Activated T-cell treated with anti-CD3 and anti-CD28 coated beads, Interleukin-2, amount 50 U/mL, for 1 hour (primary cell): ENCODE data around the gene EDA.
"Not testable (repeated sequence)": the region's sequence is repeated elsewhere in the genome, so short reads cannot be mapped to it uniquely, and the experiment has no call there.

Source experiments
- DNase-seq: peaks from one replicate; pipeline ENCODE4 v3.0.0-alpha.2; 2020

EDA gene

DNA sequence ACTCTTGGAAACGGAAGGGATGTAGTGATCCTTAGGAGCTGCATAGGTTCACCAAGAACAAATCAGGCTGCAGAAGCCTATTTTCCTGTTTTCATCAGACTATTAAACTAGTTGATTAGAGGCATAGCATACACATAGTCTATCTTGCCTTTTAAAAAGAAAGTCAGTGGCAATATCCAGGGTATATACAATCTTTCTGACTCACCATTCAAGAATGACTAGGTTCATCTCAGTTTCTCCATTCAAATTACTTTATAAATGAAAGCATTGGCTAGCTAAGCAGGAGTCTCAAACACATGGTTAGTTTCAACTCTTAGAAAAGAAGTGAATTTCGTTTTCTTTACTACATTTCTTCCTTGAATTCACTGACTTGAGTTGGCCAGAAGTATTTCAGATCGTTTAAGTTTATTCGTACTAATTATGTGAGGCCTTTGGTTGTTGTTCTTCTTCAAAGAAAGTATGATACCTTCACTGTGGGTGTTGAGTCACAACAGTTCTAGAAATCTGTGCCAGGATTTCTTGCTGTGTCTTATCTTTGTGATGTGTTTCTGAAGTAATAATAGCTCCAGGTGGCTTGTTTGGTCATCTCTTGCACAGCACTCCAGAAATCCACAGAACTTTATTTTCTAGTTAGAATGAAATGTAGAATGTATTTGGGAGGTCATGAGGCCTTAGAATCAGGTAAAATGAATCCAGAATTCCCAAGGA, 345.6 kb downstream of the EDA start:
- DNase-seq, result no peak

DNA sequence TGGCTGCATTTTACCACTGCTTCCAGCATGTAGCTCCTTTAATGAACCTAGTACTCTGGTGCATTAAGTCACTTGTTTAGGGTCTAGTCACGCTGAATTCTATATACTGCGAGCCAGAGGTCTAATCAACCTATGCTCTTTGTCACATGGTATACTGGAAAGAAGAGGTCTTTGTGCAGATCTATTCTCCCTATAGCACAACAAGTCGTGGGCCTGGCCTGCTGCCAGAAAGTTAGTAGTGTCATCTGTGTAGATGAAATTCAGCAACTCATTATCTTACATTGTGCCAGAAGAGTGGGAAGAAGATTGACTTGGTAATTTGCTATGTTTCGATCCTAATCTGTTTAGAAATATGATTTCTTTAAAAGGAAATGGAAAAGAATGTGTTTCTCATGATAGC, 353.0 kb downstream of the EDA start:
- no peak for DNase-seq

DNA sequence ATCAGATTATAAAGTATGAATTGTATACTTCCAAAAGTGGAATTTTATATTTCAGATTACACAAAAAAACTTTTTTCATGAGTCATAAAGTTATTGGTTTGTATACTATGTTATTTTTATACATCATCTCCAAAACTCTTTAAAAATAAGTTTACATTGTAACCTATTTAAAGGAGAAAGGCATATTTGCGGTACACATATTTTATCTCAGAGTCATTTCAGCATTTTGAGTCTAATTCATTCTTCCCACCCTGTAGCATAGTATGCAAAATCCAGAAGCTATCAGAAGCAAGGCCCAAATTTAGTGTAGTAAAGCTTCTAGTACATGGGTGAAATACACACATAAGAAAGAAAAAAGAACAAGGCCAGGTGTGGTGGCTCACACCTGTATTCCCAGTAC, 353.5 kb downstream of the EDA start:
- DNase-seq, result no peak

DNA sequence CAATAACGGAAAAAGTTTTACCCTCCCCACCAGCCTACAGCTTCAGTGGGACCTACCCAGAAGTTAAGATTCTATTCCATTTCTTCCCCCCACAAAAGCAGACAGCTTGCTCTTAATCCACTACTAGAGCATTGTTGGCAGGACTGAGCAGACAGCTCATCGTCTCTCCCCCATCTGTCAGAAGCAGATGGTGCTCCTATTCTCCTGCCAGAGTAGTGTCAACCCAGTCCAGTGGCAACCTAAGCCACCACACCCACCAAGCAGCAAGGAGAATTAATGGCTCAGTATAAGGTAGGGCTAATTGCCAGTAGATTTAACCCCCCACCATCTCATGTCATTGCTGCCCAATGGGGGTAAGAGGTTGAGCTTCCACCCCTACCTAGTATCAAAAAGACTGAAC, 371.8 kb downstream of the EDA start:
- DNase-seq, result no peak

DNA sequence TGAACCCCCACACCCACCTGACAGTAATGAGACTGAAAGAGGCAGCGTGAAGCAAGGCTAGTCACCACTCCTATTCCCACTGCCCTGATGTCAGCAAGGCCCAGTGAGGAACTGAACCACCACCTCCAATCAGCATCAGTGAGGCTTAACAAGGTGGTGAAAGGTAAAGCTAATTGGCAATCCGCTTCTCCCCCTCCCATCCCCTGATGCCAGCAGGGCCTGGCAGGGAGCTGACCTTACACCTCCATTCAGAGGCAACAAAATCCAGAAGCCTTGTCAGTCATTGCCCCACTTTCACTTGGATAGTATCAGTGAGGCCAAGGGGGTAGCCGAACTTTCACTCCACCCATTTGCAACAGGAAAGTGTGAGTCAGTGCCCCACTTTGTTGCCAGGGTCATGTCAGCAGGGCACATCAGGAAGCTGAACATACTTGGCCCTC, 373.1 kb downstream of the EDA start:
- no peak for DNase-seq

DNA sequence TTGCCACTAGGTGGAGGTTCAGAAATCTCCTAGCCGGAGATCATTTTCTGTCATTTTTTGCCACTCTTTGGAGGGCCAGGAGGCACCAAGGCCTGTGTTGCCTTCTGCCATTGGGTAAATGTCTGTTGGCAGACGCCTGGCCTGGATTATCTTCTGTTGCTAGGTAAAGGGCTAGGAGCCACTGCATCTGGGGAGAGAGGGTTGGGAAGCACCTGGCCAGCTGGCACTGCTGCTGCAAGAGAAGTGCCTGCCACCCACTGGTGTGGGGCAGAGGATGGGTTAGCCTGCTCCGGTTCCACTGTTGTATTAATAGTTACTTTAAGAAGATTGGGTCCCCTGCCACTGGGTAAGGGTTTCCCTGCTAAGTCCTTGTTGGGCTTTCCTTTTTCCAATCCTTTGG, 375.8 kb downstream of the EDA start:
- no peak for DNase-seq

DNA sequence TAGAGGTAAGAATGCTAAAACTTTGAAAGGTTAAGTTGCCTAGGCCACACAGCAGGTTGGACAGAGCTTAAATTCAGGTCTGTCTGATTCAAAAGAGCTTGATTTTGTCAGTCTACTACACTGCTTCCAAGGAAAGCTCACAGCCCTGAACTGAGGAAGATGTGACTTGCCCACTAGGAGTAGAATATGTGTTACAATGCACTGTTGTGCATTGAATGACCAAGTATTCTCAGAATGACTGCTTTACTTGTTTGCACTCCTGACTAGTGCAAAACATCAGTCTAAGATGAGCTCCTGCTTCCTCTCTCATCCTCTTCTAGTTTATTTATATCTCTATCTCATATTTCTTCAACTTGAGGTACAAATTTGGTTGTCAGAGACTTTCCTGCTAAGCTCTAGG, 377.6 kb downstream of the EDA start:
- DNase-seq, result no peak

DNA sequence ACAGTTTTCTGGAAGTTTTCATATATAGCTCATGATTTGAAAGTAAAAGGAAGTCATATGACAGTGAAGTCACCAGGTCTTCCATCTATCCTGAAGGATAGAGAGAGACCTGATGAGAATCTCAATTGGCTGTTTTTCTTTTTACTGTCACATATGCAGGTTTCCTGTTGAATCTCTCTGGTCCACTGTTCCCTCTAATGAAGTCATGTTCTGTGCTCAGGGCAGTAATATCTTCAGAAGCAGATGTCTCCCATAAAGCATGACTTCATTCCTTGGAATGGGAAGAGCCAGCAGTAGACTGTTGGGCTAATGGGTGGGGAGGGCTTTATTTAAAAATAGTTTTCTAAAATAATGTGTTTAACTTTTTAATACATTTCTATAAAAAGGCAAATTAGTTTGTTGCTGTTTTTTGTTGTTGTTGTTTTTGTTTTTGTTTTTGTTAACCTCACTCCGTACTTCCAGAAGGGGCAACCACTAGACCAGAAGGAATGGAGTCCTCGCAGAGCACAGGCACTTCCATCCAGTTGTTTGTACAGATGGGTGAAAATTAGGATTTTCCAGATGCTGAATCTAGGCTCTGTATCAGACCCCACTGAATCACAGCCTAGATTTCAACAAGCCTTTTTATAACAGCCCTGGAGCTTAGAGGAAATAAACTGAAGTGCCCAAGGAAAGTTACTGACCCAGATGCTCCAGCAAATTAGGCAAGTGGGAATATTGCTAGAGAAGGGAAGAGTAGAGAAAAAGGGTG, 379.6 kb downstream of the EDA start:
- no peak for DNase-seq

DNA sequence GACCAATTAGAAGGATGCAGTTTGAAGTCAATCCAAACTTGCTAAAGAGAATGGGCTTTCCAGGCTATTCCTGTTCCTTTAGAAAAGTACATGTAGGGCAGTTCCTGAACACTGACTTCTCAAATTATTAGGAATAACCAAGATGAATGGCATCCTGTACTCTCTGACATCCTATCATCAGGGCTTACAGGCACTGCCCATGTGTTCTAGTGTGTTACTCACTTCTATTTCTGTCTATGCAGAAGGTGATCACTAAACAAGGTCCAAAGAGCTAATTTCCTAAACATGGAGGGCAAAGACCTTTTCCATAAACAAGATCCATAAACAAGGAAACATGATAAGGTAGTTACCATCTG, 380.2 kb downstream of the EDA start:
- no peak for DNase-seq

DNA sequence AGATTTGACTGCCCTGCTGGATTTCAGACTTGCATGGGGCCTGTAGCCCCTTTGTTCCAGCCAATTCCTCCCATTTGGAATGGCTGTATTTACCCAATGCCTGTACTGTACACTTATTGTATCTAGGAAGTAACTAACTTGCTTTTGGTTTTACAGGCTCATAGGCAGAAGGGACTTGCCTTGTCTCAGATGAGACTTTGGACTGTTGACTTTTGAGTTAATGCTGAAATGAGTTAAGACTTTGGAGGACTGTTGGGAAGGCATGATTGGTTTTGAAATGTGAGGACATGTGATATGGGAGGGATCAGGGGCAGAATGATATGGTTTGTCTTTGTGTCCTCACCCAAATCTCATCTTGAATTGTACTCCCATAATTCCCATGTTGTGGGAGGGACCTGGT, 382.4 kb downstream of the EDA start:
- not testable (repeated sequence) for DNase-seq

DNA sequence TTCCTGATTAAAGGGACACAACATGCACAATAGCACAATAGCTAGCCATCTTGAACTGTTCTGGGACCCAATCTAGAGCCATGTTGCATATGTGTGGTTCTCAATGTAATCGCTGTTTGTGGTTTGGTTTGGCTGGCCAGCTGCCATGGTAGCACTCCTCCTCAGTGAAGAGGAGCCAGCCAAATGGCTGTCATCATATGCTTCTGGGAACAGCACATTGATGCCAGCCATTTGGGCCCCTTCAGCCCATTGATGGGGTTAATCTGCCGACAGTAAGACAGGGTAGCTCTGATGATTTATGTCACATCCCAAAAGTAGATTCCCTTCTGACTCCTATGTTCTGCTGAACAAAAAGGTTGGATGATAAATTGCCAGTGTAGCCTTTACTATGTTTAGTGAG, 385.4 kb downstream of the EDA start:
- DNase-seq, result no peak

DNA sequence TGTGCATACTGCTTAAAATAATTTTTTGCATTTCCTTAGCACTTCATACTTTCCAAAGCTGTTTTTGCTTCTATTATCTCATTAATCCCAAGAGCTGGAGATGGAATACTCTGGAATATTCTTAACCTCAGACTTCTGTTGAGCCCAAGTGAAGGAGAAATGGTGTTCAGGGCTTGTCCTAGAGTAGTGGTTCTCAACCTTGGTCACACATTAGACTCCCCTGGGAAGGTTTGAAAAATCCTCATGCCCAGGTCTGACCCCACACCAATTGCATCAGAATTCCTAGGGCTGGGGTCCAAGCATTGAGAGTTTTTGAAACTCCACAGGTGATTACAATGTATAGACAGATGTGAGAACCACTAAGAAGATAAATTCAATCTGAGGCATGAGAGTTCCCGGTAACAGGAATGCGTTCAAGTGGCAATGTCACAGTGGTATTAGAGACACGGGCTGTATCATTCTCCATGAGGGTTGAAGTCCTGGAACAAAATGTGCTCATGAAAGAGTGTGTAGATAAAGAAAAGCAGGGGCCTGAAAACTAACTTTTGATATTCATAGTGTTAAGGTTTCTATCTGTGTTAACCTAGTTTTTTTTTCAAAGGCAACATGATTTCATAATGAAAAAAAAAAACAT, 385.9 kb downstream of the EDA start:
- DNase-seq, result no peak

DNA sequence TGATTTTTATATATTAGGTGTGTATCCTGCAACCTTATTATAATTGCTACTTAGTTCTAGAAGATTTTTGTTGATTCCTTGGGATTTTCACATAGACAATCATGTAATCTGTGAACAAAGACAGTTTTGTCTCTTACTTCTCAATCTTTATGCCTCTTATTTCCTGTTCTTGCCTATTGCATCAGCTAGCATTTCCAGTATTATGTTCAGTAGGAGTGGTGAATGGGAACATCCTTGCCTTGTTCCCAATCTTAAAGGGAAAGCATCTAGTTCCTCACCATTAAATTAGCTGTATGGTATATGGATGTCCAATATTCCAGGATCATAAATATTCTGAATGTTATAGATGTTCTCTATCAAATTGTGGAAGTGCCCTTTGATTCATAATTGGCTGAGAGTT, 392.0 kb downstream of the EDA start:
- no peak for DNase-seq

DNA sequence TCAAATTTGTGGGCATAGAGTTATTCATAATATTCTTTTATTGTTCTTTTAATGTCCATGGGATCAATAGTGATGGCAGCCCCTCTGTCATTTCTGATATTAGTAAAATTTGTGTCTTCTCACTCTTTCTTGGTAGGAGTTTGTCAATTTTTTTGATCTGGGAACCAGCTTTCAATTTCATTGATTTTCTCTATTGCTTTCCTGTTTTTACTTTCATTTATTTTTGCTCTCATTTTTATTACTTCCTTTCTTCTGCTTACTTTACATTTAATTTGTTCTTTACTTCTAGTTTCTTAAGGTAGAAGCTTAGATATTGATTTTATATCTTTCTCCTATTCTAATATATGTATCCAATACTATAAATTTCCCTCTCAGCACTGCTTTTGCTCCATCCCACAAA, 393.1 kb downstream of the EDA start:
- no peak for DNase-seq

DNA sequence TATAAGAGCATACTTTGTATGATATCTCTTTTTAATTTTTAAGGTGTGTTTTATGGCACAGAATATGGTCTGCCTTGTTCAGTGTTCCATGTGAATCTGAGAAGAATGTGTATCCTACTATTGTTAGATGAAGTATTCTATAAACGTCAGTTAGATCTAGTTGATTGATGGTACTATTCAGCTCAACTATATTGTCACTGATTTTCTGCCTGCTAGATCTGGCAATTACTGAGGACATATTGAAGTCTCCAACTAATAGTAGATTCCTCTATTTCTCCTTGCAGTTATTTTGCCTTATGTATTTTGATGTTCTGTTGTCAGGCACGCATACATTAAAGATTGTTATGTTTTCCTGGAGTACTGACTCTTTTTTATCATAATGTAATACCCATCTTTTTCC, 394.1 kb downstream of the EDA start:
- DNase-seq, result no peak

DNA sequence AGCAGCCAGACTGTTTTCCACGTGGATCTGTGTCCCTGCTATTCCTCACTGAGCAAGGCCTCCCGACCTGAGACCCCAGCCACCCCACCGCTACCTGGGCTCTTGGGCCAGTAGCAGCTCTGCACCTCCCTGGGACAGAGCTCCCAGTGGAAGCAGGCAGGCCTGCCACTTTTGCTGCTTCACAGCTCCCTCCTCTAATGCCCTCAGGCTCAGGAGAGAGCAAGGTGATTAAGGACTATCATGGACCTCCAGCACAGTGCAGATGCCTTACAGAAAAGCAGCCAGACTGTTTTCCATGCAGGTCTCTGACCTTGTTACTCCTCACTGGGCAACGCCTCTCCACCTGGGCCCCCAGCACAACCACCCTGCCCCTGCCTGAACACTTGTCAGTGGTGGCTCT, 396.8 kb downstream of the EDA start:
- no peak for DNase-seq

DNA sequence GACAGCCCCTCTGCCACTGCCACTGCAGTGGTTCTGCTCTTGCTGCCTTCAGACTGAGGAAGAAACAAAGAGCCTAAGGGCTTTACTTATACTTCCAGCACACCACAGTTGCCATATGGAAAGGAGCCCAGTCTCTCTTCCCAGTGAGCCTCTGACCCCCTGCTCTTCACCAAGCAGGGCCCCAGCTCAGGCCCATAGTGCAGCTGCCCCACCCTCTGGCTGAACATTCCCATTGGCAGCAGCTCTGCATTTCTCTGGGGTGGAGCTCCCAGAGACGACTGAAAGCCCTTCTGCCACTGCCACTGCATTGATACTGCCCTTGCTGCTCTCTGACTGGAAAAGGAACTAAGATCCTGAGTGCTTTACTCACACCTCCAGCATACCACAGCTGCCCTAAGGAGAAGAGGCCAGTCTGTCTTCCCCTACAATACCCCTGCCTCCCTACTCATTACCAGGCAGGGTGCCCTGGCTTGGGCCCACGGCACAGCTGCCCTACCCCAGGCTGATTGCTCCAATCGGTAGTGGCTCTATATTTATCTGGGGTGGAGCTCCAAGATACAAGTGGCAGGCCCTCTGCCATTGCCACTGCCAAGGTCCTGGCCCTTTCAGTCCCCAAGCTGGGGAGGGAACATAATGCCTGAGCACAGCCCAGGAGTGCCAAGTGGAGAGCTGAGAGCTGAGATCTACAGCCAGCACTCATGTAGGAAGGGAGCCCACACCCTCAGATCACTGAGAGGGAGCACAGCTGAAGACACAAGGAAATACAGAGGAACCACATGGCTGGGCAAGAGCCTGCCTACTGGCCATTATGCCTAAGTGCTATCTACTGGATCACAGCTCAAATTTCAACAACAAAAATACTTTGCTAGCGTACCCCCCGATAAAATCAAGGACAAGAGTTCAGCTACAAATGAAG, 397.8 kb downstream of the EDA start:
- DNase-seq, result no peak

DNA sequence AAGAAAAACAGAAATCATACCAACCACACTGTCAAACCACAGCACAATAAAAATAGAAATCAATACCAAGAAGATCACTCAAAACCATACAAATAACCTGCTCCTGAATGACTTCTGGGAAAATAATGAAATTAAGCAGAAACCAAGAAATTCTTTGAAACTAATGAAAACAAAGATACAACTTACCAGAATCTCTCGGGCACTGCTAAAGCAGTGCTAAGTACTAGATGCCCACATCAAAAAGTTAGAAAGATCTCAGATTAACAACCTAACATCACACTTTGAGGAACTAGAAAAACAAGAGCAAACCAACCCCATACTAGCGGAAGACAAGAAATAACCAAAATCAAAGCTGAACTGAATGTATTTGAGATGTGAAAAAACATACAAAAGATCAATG, 400.6 kb downstream of the EDA start:
- DNase-seq, result no peak

DNA sequence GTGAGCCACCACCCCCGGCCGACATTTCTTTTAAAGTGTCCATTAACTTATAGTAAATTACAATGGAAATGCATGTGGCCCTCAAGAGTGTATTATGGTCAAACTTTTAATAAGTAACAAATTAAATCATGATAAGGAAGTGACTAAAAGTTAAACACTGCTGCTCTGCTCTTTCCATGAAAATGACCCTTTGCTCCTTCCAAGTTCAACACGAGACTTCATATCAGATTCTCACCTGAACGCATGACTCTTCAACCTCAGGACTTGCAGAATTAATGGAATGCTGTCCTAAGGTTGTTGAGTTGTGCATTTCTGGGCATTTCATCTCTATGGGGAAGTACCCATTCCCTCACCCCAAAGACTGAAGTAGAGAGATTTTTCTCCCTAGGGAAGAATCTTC, 406.7 kb downstream of the EDA start:
- no peak for DNase-seq

DNA sequence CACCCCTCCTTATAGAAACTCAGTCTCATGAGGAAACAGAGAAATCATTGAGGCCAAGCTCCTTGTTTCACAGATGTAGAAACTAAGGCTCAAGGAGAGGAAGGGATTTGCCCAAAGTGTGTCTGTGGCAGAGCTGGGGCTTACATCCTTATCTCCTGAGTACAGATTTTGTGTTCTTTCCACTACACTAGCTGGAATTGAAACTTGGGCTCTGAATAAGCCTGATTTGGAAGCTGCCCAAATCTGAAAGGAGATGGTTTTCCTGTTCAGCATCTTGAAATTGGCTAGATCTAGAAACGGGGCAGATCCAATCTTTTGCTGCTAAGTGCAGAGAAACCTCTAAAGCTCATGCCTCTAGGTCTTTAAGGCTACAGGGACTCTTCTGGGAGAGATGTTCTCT, 409.6 kb downstream of the EDA start:
- DNase-seq, result no peak

DNA sequence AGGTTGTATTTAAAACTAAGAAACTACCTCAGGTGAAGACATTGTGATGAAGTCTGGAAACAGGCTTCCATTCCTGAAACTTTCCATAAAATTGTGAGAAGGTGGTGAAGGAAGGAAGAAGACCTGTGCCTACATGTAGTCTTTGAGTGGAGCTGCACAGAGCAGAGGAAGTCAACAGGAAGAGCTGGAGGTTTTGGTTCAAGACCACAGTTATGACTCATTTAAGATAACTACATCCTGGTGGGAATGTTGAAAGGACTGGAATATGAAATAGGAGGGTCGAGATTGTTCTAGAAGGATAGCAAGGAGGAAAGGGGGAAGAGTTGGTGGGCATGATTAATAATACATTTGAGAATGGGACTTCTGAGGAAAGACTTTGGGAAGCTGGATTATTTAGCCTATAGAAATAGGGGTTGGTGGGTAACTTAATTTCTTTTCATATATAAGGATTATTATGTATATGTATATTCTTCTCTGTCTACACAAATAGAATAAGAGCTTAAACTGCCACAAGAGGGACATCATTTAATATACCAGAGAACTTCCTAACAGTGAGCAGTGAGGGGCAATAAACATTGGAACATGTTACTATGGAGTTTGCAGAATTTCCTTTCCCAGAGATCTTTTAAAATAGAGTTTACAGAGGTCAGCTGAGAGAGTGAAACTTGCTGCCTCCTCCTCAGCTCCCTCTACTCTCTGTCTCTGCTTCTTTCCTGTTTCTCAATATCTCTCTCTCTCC, 410.4 kb downstream of the EDA start:
- DNase-seq, result no peak

DNA sequence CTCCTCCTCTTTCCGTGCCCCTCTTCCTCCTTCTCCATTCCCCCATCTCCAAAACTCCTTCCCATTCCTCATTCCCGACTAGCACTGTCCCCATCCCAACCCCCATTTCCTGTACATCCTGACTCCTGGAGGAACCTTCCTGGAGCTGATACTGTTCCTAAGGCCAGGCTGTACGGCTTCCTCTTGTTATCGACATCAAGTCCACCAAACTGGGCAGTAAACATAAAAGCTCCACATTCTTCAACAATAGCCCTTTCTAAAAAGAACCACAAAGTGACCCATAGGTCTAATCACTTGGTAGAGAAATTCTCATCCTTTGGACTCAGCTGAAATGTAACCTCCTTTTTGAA, 410.9 kb downstream of the EDA start:
- DNase-seq, result no peak

DNA sequence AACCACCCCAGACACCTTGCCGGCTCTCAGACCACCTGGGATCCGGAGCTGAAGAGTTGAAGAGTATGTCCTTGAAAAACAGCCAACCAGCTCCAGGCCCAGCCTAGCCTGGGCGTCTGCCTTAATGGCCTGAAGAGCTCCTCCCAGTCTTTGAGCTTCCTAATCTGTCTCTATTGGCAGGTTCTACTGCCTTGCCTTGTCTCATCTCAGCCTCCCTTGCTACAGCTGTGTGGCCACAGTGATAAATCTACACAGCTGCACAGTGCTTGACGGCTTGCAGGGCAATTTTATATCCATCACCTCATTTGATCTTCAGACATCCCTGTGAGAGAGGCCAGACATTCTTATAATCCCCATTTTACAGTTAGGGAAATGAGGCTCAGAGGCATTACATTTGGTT, 413.9 kb downstream of the EDA start:
- DNase-seq, result no peak
